IMR-90 (cell line): ENCODE data around the gene MRC1. TPM values are rescaled to one million over a fixed set of nuclear protein-coding genes. Genes with fewer than 3 reads are reported as not detected.

Experiments
- ATAC-seq: fragments of 200-7000 bp; cut with Tn5 transposase; 2 replicates; pipeline ENCODE4 v1.9.1; 2020; ENCODE audit warnings: low read depth, mild to moderate bottlenecking, moderate library complexity
- BruUV-seq: library from RNA; stranded (reverse); fragments of 400-500 nt; replicated peaks from 2 replicates; lab custom pipeline; 2021; lab: Mats Ljungman, UMichigan
- CTCF ChIA-PET: fragments of 300-600 bp; formaldehyde crosslinking; extraction: SDS; loops from one replicate; lab custom pipeline; 2021; ENCODE audit warnings: antibody characterized with exemption; lab: Yijun Ruan, JAX
- POLR2A ChIA-PET: fragments of 300-600 bp; sonication (Branson Sonifier 250); formaldehyde crosslinking; loops from one replicate; lab custom pipeline; 2022; ENCODE audit warnings: antibody characterized with exemption; ENCODE audit not compliant: unreplicated experiment; lab: Charles Lee
- DNase-seq: peaks from one replicate; pipeline ENCODE4 v3.0.0; 2013
- H2AFZ ChIP-seq: replicated peaks from 2 replicates; pipeline ENCODE3; 2013; ENCODE audit warnings: low read length, mild to moderate bottlenecking; ENCODE audit not compliant: poor library complexity
- H2AK5ac ChIP-seq: 2 replicates; pipeline ENCODE4 v1.6.1; 2013; ENCODE audit warnings: low read depth, low read length, inconsistent platforms
- H2AK9ac ChIP-seq: replicated peaks from 2 replicates; pipeline ENCODE3; 2013; ENCODE audit warnings: mild to moderate bottlenecking, low read depth, low read length, moderate library complexity; ENCODE audit not compliant: poor library complexity
- H2BK120ac ChIP-seq: 2 replicates; pipeline ENCODE4 v1.6.1; 2013; ENCODE audit warnings: low read depth, low read length, inconsistent platforms
- H2BK15ac ChIP-seq: 3 replicates; pipeline ENCODE4 v1.6.1; 2013; ENCODE audit warnings: low read depth, low read length, inconsistent platforms
- H2BK20ac ChIP-seq: 2 replicates; pipeline ENCODE4 v1.6.1; 2013; ENCODE audit warnings: low read depth, mild to moderate bottlenecking, inconsistent platforms, low read length, moderate library complexity
- H2BK5ac ChIP-seq: 2 replicates; pipeline ENCODE4 v1.6.1; 2013; ENCODE audit warnings: mild to moderate bottlenecking, low read depth, low read length, inconsistent platforms; ENCODE audit not compliant: poor library complexity, severe bottlenecking
- H3K14ac ChIP-seq: replicated peaks from 2 replicates; pipeline ENCODE4 v1.6.1; 2013; ENCODE audit warnings: low read depth, low read length, inconsistent platforms
- H3K18ac ChIP-seq: 2 replicates; pipeline ENCODE4 v1.6.1; 2013; ENCODE audit warnings: low read depth, low read length, control low read depth
- H3K23ac ChIP-seq: 2 replicates; pipeline ENCODE4 v1.6.1; 2013; ENCODE audit warnings: low read depth, low read length, inconsistent platforms
- H3K27ac ChIP-seq: 2 replicates; pipeline ENCODE4 v1.5.1; 2013; ENCODE audit warnings: mild to moderate bottlenecking, control low read depth, low read length; ENCODE audit not compliant: insufficient read depth
- H3K27me3 ChIP-seq: 2 replicates; pipeline ENCODE4 v1.6.1; 2013; ENCODE audit warnings: low read length; ENCODE audit not compliant: control insufficient read depth, insufficient read depth
- H3K36me3 ChIP-seq: 2 replicates; pipeline ENCODE4 v1.6.1; 2013; ENCODE audit warnings: low read length, mixed read lengths; ENCODE audit not compliant: control insufficient read depth, insufficient read depth
- H3K4ac ChIP-seq: 2 replicates; pipeline ENCODE4 v1.6.1; 2013; ENCODE audit warnings: low read depth, low read length, inconsistent platforms
- H3K4me1 ChIP-seq: 2 replicates; pipeline ENCODE4 v1.6.1; 2013; ENCODE audit warnings: low read length, mixed read lengths; ENCODE audit not compliant: control insufficient read depth, insufficient read depth
- H3K4me2 ChIP-seq: 2 replicates; pipeline ENCODE4 v1.6.1; 2013; ENCODE audit warnings: low read depth, mild to moderate bottlenecking, control low read depth, low read length, moderate library complexity
- H3K4me3 ChIP-seq: 2 replicates; pipeline ENCODE4 v1.5.1; 2013; ENCODE audit warnings: low read depth, mild to moderate bottlenecking, control low read depth, low read length, moderate library complexity; ENCODE audit not compliant: insufficient read depth
- H3K56ac ChIP-seq: 2 replicates; pipeline ENCODE4 v1.6.1; 2013; ENCODE audit warnings: low read length, inconsistent platforms; ENCODE audit not compliant: insufficient read depth; ENCODE audit errors: extremely low read depth
- H3K79me1 ChIP-seq, 2 experiments: 2 replicates each; pipeline ENCODE4 v1.6.1; 2013; ENCODE audit warnings: low read length in 2 of 2, inconsistent platforms in 1 of 2, low read depth in 1 of 2
- H3K9ac ChIP-seq: 2 replicates; pipeline ENCODE4 v1.6.1; 2013; ENCODE audit warnings: low read depth, low read length, control low read depth
- H3K9me1 ChIP-seq: 2 replicates; pipeline ENCODE4 v1.6.1; 2013; ENCODE audit warnings: low read length, inconsistent platforms; ENCODE audit not compliant: insufficient read depth
- H3K9me3 ChIP-seq: 2 replicates; pipeline ENCODE4 v1.6.1; 2013; ENCODE audit warnings: low read length; ENCODE audit not compliant: control insufficient read depth, insufficient read depth
- H4K20me1 ChIP-seq: 2 replicates; pipeline ENCODE4 v1.6.1; 2013; ENCODE audit warnings: low read length, inconsistent platforms; ENCODE audit not compliant: insufficient read depth
- H4K5ac ChIP-seq: 2 replicates; pipeline ENCODE4 v1.6.1; 2013; ENCODE audit warnings: mild to moderate bottlenecking, low read depth, low read length, control low read depth
- H4K8ac ChIP-seq, 2 experiments: 2 replicates each; pipeline ENCODE4 v1.6.1; 2013; ENCODE audit warnings: low read depth in 2 of 2, low read length in 2 of 2, control low read depth in 1 of 2, inconsistent platforms in 1 of 2
- H4K91ac ChIP-seq: 2 replicates; pipeline ENCODE4 v1.6.1; 2013; ENCODE audit warnings: low read depth, low read length, inconsistent platforms; ENCODE audit not compliant: insufficient read depth
- BHLHE40 ChIP-seq: fragments of 150-350 bp; IDR thresholded peaks from 2 replicates; pipeline ENCODE4 v1.6.1; 2016; ENCODE audit warnings: mild to moderate bottlenecking, low read depth, low read length
- CEBPB ChIP-seq: IDR thresholded peaks from 2 replicates; pipeline ENCODE4 v1.6.1; 2012; ENCODE audit warnings: low read depth, low read length, improper control_type of control experiment
- CHD1 ChIP-seq: IDR thresholded peaks from 2 replicates; pipeline ENCODE4 v1.6.1; 2012; ENCODE audit warnings: low read depth, low read length, improper control_type of control experiment
- CTCF ChIP-seq: conservative IDR thresholded peaks from 2 replicates; pipeline ENCODE4 v1.5.1; 2012; ENCODE audit warnings: mild to moderate bottlenecking, low read depth, low read length, improper control_type of control experiment
- ELK1 ChIP-seq: fragments of 150-350 bp; IDR thresholded peaks from 2 replicates; pipeline ENCODE4 v1.6.1; 2016; ENCODE audit warnings: low read depth, mild to moderate bottlenecking, low read length, moderate library complexity, borderline replicate concordance
- FOS ChIP-seq: fragments of 150-350 bp; IDR thresholded peaks from 2 replicates; pipeline ENCODE4 v1.6.1; 2016; ENCODE audit warnings: low read depth, low read length
- MAFK ChIP-seq: IDR thresholded peaks from 2 replicates; pipeline ENCODE4 v1.6.1; 2012; ENCODE audit warnings: low read depth, low read length, improper control_type of control experiment
- MAZ ChIP-seq: IDR thresholded peaks from 2 replicates; pipeline ENCODE4 v1.6.1; 2012; ENCODE audit warnings: low read depth, mild to moderate bottlenecking, low read length, improper control_type of control experiment, moderate library complexity, borderline replicate concordance
- MXI1 ChIP-seq: IDR thresholded peaks from 2 replicates; pipeline ENCODE4 v1.6.1; 2012; ENCODE audit warnings: low read depth, mild to moderate bottlenecking, low read length, moderate library complexity, borderline replicate concordance
- NFE2L2 ChIP-seq: fragments of 150-350 bp; IDR thresholded peaks from 2 replicates; pipeline ENCODE4 v1.6.1; 2016; ENCODE audit warnings: low read depth, mild to moderate bottlenecking, low read length
- POLR2A ChIP-seq: IDR thresholded peaks from 2 replicates; pipeline ENCODE4 v1.6.1; 2012; ENCODE audit warnings: mild to moderate bottlenecking, low read depth, low read length
- RAD21 ChIP-seq: IDR thresholded peaks from 2 replicates; pipeline ENCODE4 v1.6.1; 2012; ENCODE audit warnings: low read length, improper control_type of control experiment
- RCOR1 ChIP-seq: IDR thresholded peaks from 2 replicates; pipeline ENCODE4 v1.6.1; 2012; ENCODE audit warnings: mild to moderate bottlenecking, low read length, improper control_type of control experiment; ENCODE audit not compliant: insufficient replicate concordance
- RFX5 ChIP-seq: IDR thresholded peaks from 2 replicates; pipeline ENCODE4 v1.8.0; 2012; ENCODE audit warnings: low read depth, mild to moderate bottlenecking, low read length, moderate library complexity
- SMC3 ChIP-seq: fragments of 150-350 bp; IDR thresholded peaks from 2 replicates; pipeline ENCODE4 v1.6.1; 2016; ENCODE audit warnings: low read depth, mild to moderate bottlenecking, antibody characterized with exemption, low read length, moderate library complexity
- USF2 ChIP-seq: fragments of 150-350 bp; IDR thresholded peaks from 2 replicates; pipeline ENCODE4 v1.6.1; 2017; ENCODE audit warnings: mild to moderate bottlenecking, antibody characterized with exemption, low read length, low read depth
- WGBS, 2 experiments: methylation state at CpG; one replicate each; pipeline versions ENCODE4 v1.1.5 to v1.1.7; 2013; ENCODE audit warnings: missing lambda C conversion rate in 2 of 2; ENCODE audit not compliant: insufficient read length in 1 of 2; ENCODE audit errors: extremely low coverage in 2 of 2; 5-methylcytosine and 5-hydroxymethylcytosine counted together
- dilution Hi-C: fragments of 300-500 bp; cut with HindIII; formaldehyde crosslinking; loops from one replicate; pipeline ENCODE4 v1.14.3; 2018; ENCODE audit warnings: low sequenced_read_pairs; ENCODE audit not compliant: unreplicated experiment
- in situ Hi-C: fragments of 300-500 bp; cut with MboI; formaldehyde crosslinking; loops from 3 replicates; pipeline ENCODE4 v1.14.3; 2019; ENCODE audit warnings: low sequenced_read_pairs, inconsistent platforms, mixed read lengths
- intact Hi-C: fragments of 100-400 bp; cut with micrococcal nuclease; formaldehyde crosslinking; loops from 2 replicates; pipeline ENCODE4 v1.10.0; 2022
- polyA plus RNA-seq, 3 experiments: library from polyadenylated mRNA; depleted of rRNA; stranded (reverse); fragments of >200 nt; gene quantifications; 2 replicates each; pipeline ENCODE4 v1.2.3, GENCODE V29; 2012; ENCODE audit warnings: low replicate concordance in 1 of 3
- total RNA-seq: library from RNA; depleted of rRNA; stranded (reverse); fragments of >200 nt; gene quantifications from 2 replicates; pipeline ENCODE4 v1.2.3, GENCODE V29; 2012

MRC1 gene
- total and polyA plus RNA-seq, 2 of the 4 experiments (the other 2 are of a cell fraction): not detected

GRCh38 chr10:17835688-17836087 lies 26.5 kb downstream of the MRC1 start:
- H4K91ac ChIP-seq: no peak overlapping the region
- no peak overlapping the region for H3K23ac ChIP-seq
- H3K9ac ChIP-seq: no peak overlapping the region
- H3K18ac ChIP-seq: no peak overlapping the region
- ATAC-seq: peak; percentile 87
- H3K9me3 ChIP-seq: no peaks in the 10 kb centered on the region
- ChIA-PET CTCF (no interaction called here), POLR2A (no interaction called here)
- in situ Hi-C loops: no loop called here
- peaks cover 6% of the 10 kb centered on the region for H3K4me1 ChIP-seq
- H3K27ac ChIP-seq: no peak overlapping the region
- H4K20me1 ChIP-seq: no peaks in the 10 kb centered on the region
- no peak overlapping the region for H3K56ac ChIP-seq
- no peaks in the 10 kb centered on the region for H3K36me3 ChIP-seq
- H3K27me3 ChIP-seq: no peaks in the 10 kb centered on the region
- H3K4me2 ChIP-seq: peak overlapping the region; percentile 0
- H3K79me1 ChIP-seq: no peaks in the 10 kb centered on the region
- H2AK5ac ChIP-seq: peak overlapping the region; percentile 7; the same call in 1 of the 2 replicates
- intact Hi-C loops: no loop called here
- 0 out of 2 replicates have a peak, but pooled peaks cover 6% of the 10 kb centered on the region for H3K9me1 ChIP-seq
- H3K4ac ChIP-seq: no peak overlapping the region; the same call in 1 of the 2 replicates
- H2BK20ac ChIP-seq: peak overlapping the region; percentile 42
- H2BK15ac ChIP-seq: peak overlapping the region; percentile 40; the same call in 1 of the 3 replicates
- H4K5ac ChIP-seq: no peak overlapping the region
- peak; percentile 91 for DNase-seq
- no peak overlapping the region for H2BK5ac ChIP-seq
- WGBS, 2 experiments: no CpG with 5 or more reads among the region's 1 CpG
- dilution Hi-C loops: no loop called here
- H2BK120ac ChIP-seq: no peak overlapping the region
- TF ChIP-seq CTCF: no peak
- TF ChIP-seq USF2: no peak
- no peak for TF ChIP-seq RAD21
- peak; percentile 43; the same call in 1 of the 2 replicates for TF ChIP-seq FOS
- TF ChIP-seq SMC3: no peak
- no peak for TF ChIP-seq MAZ
- no peak for TF ChIP-seq CHD1
- no peak for TF ChIP-seq ELK1
- no peak for TF ChIP-seq BHLHE40
- no peak for TF ChIP-seq MXI1
- no peak for TF ChIP-seq NFE2L2
- TF ChIP-seq RCOR1: no peak
- TF ChIP-seq MAFK: peak; percentile 28; the same call in 1 of the 2 replicates
- TF ChIP-seq POLR2A: no peak
- TF ChIP-seq RFX5: no peak
- TF ChIP-seq CEBPB: no peak
- peak overlapping the region in 1 of 2 experiments; percentile 29; a peak in 2 of 4 replicates for H4K8ac ChIP-seq
- no peak overlapping the region for H3K14ac ChIP-seq
- no peak overlapping the region for H3K4me3 ChIP-seq
- no TSS peak for BruUV-seq
- no peak overlapping the region for H2AFZ ChIP-seq
- peak overlapping the region; percentile 18 for H2AK9ac ChIP-seq
